Endothelial cell of umbilical vein (primary cell): ENCODE data around the gene NRXN3.

Experiments used
- POLR2A ChIP-seq: IDR thresholded peaks from 2 replicates; pipeline ENCODE4 v1.6.1; 2012; ENCODE audit warnings: low read depth, mild to moderate bottlenecking, control low read depth, low read length
- POLR2AphosphoS5 ChIP-seq: IDR thresholded peaks from 2 replicates; pipeline ENCODE4 v1.6.1; 2012; ENCODE audit warnings: low read depth, mild to moderate bottlenecking, control low read depth, low read length, moderate library complexity; ENCODE audit not compliant: insufficient read depth
- TF ChIP-seq, protein P1 (sequence below), 2 donors: IDR thresholded peaks; 1 replicate in 1 of 2; 2 replicates in 1 of 2; pipeline ENCODE4 v1.5.1; 2011; ENCODE audit warnings: low read length in 2 of 2, mild to moderate bottlenecking in 2 of 2, moderate library complexity in 2 of 2, control low read depth in 1 of 2, inconsistent platforms in 1 of 2, low read depth in 1 of 2; ENCODE audit not compliant: insufficient read depth in 1 of 2; ENCODE audit errors: extremely low read depth in 1 of 2

DNA sequence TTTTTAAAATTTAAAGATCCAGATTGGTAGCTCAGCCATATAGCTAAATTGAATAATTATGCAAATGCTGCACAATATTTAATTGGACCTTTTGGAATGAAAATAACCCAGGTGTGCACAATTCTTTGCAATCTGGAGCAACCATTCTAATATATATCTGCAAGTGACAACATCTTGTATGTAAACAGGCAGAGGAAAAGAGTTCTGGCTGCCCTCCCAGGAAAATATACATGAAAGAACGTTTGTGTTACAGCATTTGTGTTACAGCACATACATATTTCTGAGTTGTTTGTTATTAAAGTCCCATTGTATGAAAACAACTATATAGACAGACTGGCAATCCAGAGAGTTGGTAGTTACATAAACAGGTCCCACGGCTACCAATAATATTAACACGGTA is 1663.6 kb downstream of the NRXN3 start:
- TF ChIP-seq, protein P1, sequence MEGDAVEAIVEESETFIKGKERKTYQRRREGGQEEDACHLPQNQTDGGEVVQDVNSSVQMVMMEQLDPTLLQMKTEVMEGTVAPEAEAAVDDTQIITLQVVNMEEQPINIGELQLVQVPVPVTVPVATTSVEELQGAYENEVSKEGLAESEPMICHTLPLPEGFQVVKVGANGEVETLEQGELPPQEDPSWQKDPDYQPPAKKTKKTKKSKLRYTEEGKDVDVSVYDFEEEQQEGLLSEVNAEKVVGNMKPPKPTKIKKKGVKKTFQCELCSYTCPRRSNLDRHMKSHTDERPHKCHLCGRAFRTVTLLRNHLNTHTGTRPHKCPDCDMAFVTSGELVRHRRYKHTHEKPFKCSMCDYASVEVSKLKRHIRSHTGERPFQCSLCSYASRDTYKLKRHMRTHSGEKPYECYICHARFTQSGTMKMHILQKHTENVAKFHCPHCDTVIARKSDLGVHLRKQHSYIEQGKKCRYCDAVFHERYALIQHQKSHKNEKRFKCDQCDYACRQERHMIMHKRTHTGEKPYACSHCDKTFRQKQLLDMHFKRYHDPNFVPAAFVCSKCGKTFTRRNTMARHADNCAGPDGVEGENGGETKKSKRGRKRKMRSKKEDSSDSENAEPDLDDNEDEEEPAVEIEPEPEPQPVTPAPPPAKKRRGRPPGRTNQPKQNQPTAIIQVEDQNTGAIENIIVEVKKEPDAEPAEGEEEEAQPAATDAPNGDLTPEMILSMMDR (IDR thresholded peaks at IDR 0.05; ENCODE audit: extremely low read depth in 1 of 2, insufficient read depth in 1 of 2, low read depth in 1 of 2, low read length in 2 of 2), result no peak
- TF ChIP-seq POLR2A (no peak), POLR2AphosphoS5 (no peak)
